ENCODE data around the gene ZNF516.
"Not testable (repeated sequence)": the region's sequence is repeated elsewhere in the genome, so short reads cannot be mapped to it uniquely, and the experiment has no call there.

ZNF516 gene, protein sequence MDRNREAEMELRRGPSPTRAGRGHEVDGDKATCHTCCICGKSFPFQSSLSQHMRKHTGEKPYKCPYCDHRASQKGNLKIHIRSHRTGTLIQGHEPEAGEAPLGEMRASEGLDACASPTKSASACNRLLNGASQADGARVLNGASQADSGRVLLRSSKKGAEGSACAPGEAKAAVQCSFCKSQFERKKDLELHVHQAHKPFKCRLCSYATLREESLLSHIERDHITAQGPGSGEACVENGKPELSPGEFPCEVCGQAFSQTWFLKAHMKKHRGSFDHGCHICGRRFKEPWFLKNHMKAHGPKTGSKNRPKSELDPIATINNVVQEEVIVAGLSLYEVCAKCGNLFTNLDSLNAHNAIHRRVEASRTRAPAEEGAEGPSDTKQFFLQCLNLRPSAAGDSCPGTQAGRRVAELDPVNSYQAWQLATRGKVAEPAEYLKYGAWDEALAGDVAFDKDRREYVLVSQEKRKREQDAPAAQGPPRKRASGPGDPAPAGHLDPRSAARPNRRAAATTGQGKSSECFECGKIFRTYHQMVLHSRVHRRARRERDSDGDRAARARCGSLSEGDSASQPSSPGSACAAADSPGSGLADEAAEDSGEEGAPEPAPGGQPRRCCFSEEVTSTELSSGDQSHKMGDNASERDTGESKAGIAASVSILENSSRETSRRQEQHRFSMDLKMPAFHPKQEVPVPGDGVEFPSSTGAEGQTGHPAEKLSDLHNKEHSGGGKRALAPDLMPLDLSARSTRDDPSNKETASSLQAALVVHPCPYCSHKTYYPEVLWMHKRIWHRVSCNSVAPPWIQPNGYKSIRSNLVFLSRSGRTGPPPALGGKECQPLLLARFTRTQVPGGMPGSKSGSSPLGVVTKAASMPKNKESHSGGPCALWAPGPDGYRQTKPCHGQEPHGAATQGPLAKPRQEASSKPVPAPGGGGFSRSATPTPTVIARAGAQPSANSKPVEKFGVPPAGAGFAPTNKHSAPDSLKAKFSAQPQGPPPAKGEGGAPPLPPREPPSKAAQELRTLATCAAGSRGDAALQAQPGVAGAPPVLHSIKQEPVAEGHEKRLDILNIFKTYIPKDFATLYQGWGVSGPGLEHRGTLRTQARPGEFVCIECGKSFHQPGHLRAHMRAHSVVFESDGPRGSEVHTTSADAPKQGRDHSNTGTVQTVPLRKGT

DNA sequence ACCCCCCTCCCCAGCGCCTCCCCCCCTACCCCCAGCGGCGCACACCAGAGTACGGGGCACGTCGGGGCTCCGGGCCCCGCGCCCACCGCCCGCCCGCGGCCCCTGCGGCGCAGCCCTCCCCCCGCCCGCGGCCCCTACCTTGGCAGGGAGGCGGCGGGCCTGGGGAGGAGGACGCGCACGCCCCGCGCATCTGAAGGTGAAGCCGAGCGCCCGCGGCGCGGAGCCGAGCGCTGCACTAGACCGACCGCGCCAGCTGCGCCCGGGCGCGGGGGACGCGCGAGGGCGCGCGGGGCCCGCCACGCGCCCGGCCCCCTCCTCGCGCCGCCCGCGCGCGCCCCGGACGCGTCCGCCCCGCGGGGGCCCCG, at the start of gene ZNF516:
Gene ZNF516 (minus strand): TSS at position 237 of the 365 bp plus-strand sequence. CDS start 52,188 bp downstream, outside the sequence.
- Histone ChIP-seq H3K27me3 (replicated peaks) (no peaks in the 10 kb centered on the region), H3K36me3 (replicated peaks) (no peaks in the 10 kb centered on the region), H3K27ac (peak within 1 kb of the TSS; percentile 49), H3K4me3 (ENCODE audit: low read depth, low read length) (peak within 1 kb of the TSS; percentile 79)
- no peak for DNase-seq
- no peak for TF ChIP-seq CTCF (IDR thresholded peaks at IDR 0.05; ENCODE audit: low read depth, low read length, missing control alignments)
- in situ Hi-C loops (cut with HindIII; ENCODE audit: low pct_ligation_motif_present, low sequenced_read_pairs) = no loop called here

GRCh38 chr18:76538846-76539245, 43.8 kb upstream of the ZNF516 start:
- no peaks in the 10 kb centered on the region for H3K27me3 ChIP-seq (replicated peaks)
- no peak overlapping the region for H3K4me3 ChIP-seq (ENCODE audit: low read depth, low read length)
- no peaks in the 10 kb centered on the region for H3K36me3 ChIP-seq (replicated peaks)
- no peak overlapping the region for H3K27ac ChIP-seq
- in situ Hi-C loops (cut with HindIII; ENCODE audit: low pct_ligation_motif_present, low sequenced_read_pairs) = no loop called here
- DNase-seq = no peak
- TF ChIP-seq CTCF (IDR thresholded peaks at IDR 0.05; ENCODE audit: low read depth, low read length, missing control alignments) = no peak

DNA sequence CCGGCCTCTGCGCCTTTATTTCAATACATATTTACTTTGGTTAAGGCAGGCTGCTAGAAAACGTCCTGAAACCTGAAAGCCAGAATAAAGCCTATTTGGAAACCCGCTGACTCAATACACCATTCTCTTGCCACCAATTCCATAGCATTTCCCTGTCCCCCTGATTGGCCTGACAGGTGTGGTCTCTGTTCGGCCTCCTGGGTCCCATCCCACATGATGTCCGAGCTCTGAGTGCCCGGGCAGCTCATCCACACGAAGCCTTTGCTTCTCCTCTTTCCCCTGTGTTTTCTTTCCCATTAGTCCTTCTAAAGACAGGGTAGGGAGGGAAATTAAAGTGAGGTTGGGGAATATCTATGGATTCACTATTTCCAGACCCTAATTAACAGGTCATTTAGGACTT, 42.6 kb upstream of the ZNF516 start:
- DNase-seq = no peak
- H3K4me3 ChIP-seq (ENCODE audit: low read depth, low read length) = no peak overlapping the region
- H3K36me3 ChIP-seq (replicated peaks) = no peaks in the 10 kb centered on the region
- in situ Hi-C loops (cut with HindIII; ENCODE audit: low pct_ligation_motif_present, low sequenced_read_pairs) = no loop called here
- no peak for TF ChIP-seq CTCF (IDR thresholded peaks at IDR 0.05; ENCODE audit: low read depth, low read length, missing control alignments)
- H3K27ac ChIP-seq = no peak overlapping the region
- H3K27me3 ChIP-seq (replicated peaks) = no peaks in the 10 kb centered on the region

DNA sequence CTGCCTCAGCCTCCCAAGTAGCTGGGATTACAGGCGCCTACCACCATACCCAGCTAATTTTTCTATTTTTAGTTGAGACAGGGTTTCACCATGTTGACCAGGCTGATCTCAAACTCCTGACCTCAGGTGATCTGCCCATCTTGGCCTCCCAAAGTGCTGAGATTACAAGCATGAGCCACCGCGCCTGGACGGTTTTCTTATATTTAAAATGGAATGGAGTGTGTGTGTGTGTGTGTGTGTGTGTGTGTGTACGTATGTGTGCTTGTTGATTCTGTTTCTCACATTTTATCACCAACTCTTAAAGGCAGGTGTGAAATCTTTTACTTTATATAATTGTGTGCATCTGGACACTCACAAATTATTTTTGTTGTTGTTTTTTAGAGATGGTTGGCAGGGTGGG, 41.6 kb upstream of the ZNF516 start:
- H3K27me3 ChIP-seq (replicated peaks); DNase-seq; in situ Hi-C loops (cut with HindIII; ENCODE audit: low pct_ligation_motif_present, low sequenced_read_pairs); H3K4me3 ChIP-seq (ENCODE audit: low read depth, low read length); H3K27ac ChIP-seq; H3K36me3 ChIP-seq (replicated peaks): not testable (repeated sequence)

DNA sequence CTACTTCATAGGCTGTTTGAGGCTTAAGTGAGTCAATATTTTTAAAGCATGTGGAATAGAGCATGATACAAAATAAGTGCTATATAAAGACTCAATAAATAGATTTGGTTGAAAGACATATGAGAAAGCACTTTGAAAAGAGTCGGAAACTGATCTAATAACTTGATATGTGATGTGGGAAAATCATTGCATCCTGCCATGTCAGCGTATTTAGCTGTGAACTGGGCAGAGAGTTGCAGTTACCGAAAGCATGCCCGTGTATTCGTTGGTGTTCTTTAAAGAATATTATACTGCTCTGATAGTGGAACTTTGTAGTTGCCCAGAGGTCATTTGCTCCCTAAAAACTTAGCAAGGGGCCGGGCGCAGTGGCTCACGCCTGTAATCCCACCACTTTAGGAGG, 37.8 kb upstream of the ZNF516 start:
- no peak overlapping the region for H3K4me3 ChIP-seq (ENCODE audit: low read depth, low read length)
- in situ Hi-C loops (cut with HindIII; ENCODE audit: low pct_ligation_motif_present, low sequenced_read_pairs) = no loop called here

More for the DNA sequence above, 37.8 kb upstream of the ZNF516 start:
- H3K27ac ChIP-seq = no peak overlapping the region
- no peaks in the 10 kb centered on the region for H3K27me3 ChIP-seq (replicated peaks)
- TF ChIP-seq CTCF (IDR thresholded peaks at IDR 0.05; ENCODE audit: low read depth, low read length, missing control alignments) = no peak
- DNase-seq = no peak
- H3K36me3 ChIP-seq (replicated peaks) = no peaks in the 10 kb centered on the region
